Large intestine (tissue), 3 donors: ENCODE results near the gene SPRN. TPM values are rescaled to one million over a fixed set of nuclear protein-coding genes. Genes with fewer than 3 reads are reported as not detected.

ENCODE experiments used
- DNase-seq, 2 donors: peaks; one replicate each; pipeline versions ENCODE4 v3.0.0 to v3.0.0-alpha.2; 2013
- H3K27ac ChIP-seq: one replicate; pipeline ENCODE4 v1.5.1; 2013; ENCODE audit warnings: low read length
- H3K27me3 ChIP-seq: 2 replicates; pipeline ENCODE4 v1.6.1; 2013; ENCODE audit warnings: low read length; ENCODE audit not compliant: control insufficient read depth, insufficient read depth
- H3K36me3 ChIP-seq: 2 replicates; pipeline ENCODE4 v1.6.1; 2013; ENCODE audit warnings: low read length; ENCODE audit not compliant: control insufficient read depth, insufficient read depth
- H3K4me1 ChIP-seq: one replicate; pipeline ENCODE4 v1.6.1; 2013; ENCODE audit warnings: low read length; ENCODE audit not compliant: control insufficient read depth, insufficient read depth
- H3K4me3 ChIP-seq: one replicate; pipeline ENCODE4 v1.5.1; 2013; ENCODE audit warnings: low read length
- H3K9me3 ChIP-seq: one replicate; pipeline ENCODE4 v1.6.1; 2013; ENCODE audit warnings: mild to moderate bottlenecking, low read depth, low read length, moderate library complexity; ENCODE audit not compliant: control insufficient read depth
- whole genome bisulfite sequencing: methylation state at CpG from one replicate; pipeline ENCODE4 v1.1.5; 2013; ENCODE audit warnings: low lambda C conversion rate; ENCODE audit not compliant: insufficient coverage; 5-methylcytosine and 5-hydroxymethylcytosine counted together
- polyA plus RNA-seq: library from polyadenylated mRNA; unstranded; fragments of 120-200 nt; gene quantifications from one replicate; pipeline ENCODE4 v1.2.1, GENCODE V29; 2013

Gene SPRN
- polyA plus RNA-seq, 1 donor = 4.9 TPM

GRCh38 chr10:133464582-133465031 lies 40.2 kb upstream of the SPRN start:
- peaks cover 9% of the 10 kb centered on the region for H3K27me3 ChIP-seq
- H3K27ac ChIP-seq = no peak overlapping the region
- no CpG with 5 or more reads among the region's 12 CpGs for WGBS
- peaks cover 2% of the 10 kb centered on the region for H3K9me3 ChIP-seq
- H3K36me3 ChIP-seq = no peaks in the 10 kb centered on the region
- H3K4me1 ChIP-seq = no peaks in the 10 kb centered on the region
- DNase-seq = no peak
- no peak overlapping the region for H3K4me3 ChIP-seq

DNA sequence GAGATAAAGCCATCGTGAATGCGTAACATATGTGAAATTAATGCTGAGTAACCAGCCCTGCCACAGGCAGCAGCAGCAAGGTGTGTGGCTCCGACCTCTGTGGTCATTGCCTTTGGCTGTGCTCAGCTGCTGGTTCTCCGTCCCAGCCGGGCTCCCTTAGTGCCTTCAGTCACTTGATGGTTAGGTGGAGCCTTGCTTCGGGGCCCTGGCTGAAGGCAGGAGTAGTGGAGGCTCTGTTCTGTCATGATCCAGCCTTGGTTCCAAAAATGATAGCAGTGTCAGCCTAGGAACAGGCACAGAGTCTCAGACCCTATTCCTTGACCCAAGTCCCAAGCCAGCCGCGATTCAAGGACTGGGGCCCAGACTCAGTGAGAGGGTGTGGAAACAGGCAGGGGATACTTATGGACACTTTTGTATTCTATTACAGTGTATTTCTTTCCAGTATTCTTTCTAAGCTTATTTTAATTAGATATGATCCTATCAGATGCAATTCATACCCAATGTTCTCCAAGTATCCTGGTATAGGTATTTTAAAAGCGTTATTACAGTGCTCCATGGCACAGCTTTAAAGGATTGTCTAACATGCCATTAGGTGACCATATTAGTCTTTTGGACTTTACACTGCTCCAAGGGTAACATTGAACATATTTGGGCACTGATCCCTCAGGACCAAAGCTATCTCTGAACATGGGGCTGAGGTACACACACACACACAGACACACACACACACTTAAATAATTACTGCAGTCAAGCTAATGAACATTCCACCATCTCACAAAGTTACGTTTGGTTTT lies 38.3 kb upstream of the SPRN start:
- H3K27me3 ChIP-seq = peaks cover 9% of the 10 kb centered on the region
- H3K4me1 ChIP-seq = no peaks in the 10 kb centered on the region
- DNase-seq = no peak
- H3K27ac ChIP-seq = no peak overlapping the region
- peaks cover 10% of the 10 kb centered on the region for H3K9me3 ChIP-seq
- H3K4me3 ChIP-seq = no peak overlapping the region
- WGBS = no CpG with 5 or more reads among the region's 10 CpGs
- no peaks in the 10 kb centered on the region for H3K36me3 ChIP-seq

DNA sequence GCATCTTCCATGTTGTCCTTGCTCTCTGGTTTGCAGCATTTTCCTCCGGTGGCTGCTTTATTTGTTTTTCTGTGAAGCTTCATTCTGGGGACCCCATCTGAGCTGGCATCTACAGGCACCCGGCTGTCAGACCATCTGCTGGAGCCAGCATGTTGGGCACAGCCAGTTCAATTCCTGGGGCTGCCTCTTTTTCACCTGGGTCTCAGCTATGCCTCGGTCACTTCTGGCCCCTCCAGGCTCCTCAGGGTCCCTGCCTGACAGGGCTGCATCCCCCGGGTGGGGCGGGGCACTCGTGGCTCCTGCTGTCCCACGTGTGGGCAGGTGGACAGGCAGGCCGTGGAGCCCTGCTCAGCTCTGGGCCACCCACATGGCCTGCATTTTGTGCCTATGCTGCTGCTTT lies 37.4 kb upstream of the SPRN start:
- Histone ChIP-seq H3K36me3 (no peaks in the 10 kb centered on the region), H3K4me3 (no peak overlapping the region), H3K4me1 (no peaks in the 10 kb centered on the region), H3K27ac (no peak overlapping the region), H3K9me3 (peaks cover 17% of the 10 kb centered on the region), H3K27me3 (peaks cover 9% of the 10 kb centered on the region)
- DNase-seq = no peak
- no CpG with 5 or more reads among the region's 8 CpGs for WGBS

DNA sequence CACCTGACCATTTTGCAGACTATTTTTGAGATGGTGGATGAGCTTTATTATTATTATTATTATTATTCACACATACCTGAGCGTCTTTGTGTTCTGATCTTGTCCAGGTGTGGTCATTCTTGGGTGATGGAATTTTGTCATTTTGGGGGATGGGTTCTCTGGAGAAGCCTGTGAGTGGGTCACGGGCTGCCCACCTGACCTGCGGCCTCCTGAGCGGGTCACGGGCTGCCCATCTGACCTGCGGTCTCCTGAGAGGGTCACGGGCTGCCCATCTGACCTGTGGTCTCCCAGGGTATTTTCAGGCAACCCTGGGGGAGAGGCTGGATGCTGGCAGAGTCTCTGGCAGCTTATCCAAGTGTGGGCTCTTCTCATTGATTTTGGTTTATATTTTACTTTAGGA lies 36.6 kb upstream of the SPRN start:
- H3K4me3 ChIP-seq = no peak overlapping the region
- WGBS = no CpG with 5 or more reads among the region's 7 CpGs
- H3K27ac ChIP-seq = no peak overlapping the region
- H3K4me1 ChIP-seq = no peaks in the 10 kb centered on the region
- no peaks in the 10 kb centered on the region for H3K36me3 ChIP-seq
- DNase-seq = no peak
- peaks cover 24% of the 10 kb centered on the region for H3K9me3 ChIP-seq
- peaks cover 9% of the 10 kb centered on the region for H3K27me3 ChIP-seq

DNA sequence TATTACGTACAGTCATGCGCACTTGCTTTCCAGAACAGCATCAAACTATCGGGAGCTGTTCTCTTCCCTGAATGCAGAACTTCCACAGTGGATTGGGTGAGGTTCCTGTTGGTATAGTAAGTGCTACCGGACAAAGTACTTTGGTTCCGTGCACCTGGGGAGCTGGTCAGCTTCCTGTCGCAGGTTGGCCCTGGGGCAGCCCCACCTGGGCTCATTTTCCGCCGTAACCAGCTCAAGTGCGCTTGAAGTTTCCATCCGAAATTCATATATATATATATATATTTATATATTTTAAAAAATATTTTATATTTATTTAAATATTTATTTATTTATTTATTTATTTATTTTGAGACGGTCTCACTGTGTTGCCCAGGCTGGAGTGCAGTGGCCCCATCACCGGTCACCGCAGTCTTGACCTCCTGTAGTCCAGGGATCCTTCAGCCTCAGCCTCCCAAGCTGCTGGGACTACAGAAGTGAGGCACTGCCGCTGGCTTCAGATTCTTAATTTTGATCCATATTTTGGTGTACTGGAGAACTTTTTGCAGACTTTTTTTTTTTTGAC lies 35.9 kb upstream of the SPRN start:
- Histone ChIP-seq H3K36me3 (no peaks in the 10 kb centered on the region), H3K27me3 (peaks cover 9% of the 10 kb centered on the region), H3K4me3 (no peak overlapping the region), H3K27ac (no peak overlapping the region), H3K4me1 (no peaks in the 10 kb centered on the region), H3K9me3 (peaks cover 27% of the 10 kb centered on the region)
- no CpG with 5 or more reads among the region's 14 CpGs for WGBS
- DNase-seq = no peak

GRCh38 chr10:133459454-133460207 lies 35.2 kb upstream of the SPRN start:
- no CpG with 5 or more reads among the region's 81 CpGs for WGBS
- peaks cover 27% of the 10 kb centered on the region for H3K9me3 ChIP-seq
- H3K27ac ChIP-seq = no peak overlapping the region
- peaks cover 4% of the 10 kb centered on the region for H3K27me3 ChIP-seq
- no peak overlapping the region for H3K4me3 ChIP-seq
- no peaks in the 10 kb centered on the region for H3K4me1 ChIP-seq
- no peaks in the 10 kb centered on the region for H3K36me3 ChIP-seq
- no peak for DNase-seq

DNA sequence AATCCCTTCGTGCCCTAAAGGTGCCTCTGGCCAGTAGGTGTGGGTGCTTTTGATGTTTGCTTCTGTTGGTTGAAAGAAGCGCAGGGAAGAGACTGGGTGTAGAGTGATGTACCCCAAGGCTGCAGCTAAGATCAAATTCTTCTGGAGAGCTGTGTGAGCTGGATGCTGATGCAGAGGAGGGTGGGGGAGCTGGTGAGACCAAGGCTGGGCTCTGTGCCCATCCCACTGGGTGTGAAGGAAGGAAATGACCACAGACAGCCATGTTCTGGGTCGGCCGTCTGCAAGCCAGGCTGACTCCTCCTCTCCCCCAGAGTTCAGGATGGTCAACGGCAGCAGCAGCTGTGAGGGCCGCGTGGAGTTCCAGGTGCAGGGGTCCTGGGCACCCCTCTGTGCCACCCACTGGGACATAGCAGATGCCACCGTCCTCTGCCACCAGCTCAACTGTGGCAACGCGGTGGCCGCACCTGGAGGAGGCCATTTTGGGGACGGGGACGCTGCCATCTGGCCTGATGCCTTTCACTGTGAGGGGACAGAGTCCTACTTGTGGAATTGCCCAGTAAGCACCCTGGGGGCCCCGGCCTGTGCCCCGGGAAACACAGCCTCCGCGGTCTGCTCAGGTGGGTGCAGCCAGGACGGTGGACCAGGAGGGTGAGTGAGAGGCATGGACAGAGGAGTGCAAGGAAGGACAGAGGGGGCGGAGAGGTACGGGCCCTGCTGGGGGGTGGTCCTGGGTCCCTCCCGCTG lies 34.5 kb upstream of the SPRN start:
- Histone ChIP-seq H3K27me3 (no peaks in the 10 kb centered on the region), H3K4me1 (no peaks in the 10 kb centered on the region), H3K36me3 (no peaks in the 10 kb centered on the region), H3K4me3 (no peak overlapping the region), H3K9me3 (peaks cover 27% of the 10 kb centered on the region), H3K27ac (no peak overlapping the region)
- WGBS = no CpG with 5 or more reads among the region's 21 CpGs
- DNase-seq = no peak

DNA sequence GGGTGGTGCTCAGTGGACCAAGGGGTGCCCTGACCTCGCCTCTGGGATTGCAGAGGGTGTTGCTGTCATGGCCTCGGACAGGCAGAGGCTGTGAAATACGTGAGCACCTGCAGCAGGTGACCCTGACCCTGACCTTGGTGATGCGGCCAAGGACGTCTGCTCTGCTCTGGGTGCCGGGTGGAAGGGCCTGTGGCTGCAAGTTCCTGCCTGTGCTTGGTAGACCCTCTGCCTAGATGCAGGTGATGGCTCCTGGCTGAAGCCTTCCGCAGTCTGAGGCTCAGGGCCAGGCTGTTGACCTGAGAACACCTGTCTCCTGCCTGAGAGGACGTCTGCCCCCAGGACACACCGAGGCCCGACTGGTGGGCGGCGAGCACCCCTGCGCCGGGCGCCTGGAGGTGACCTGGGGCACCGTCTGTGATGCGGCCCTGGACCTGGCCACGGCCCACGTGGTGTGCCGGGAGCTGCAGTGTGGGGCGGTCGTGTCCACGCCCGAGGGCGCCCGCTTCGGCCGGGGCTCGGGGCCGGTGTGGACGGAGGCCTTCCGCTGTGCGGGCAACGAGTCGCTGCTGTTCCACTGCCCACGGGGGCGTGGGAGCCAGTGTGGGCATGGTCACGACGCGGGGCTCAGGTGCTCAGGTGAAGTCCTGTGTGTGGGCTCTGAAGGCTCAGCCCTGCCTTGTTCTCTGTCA lies 33.7 kb upstream of the SPRN start:
- no CpG with 5 or more reads among the region's 40 CpGs for WGBS
- Histone ChIP-seq H3K27me3 (no peaks in the 10 kb centered on the region), H3K27ac (no peak overlapping the region), H3K4me1 (no peaks in the 10 kb centered on the region), H3K4me3 (no peak overlapping the region), H3K9me3 (peaks cover 27% of the 10 kb centered on the region), H3K36me3 (no peaks in the 10 kb centered on the region)
- no peak for DNase-seq

DNA sequence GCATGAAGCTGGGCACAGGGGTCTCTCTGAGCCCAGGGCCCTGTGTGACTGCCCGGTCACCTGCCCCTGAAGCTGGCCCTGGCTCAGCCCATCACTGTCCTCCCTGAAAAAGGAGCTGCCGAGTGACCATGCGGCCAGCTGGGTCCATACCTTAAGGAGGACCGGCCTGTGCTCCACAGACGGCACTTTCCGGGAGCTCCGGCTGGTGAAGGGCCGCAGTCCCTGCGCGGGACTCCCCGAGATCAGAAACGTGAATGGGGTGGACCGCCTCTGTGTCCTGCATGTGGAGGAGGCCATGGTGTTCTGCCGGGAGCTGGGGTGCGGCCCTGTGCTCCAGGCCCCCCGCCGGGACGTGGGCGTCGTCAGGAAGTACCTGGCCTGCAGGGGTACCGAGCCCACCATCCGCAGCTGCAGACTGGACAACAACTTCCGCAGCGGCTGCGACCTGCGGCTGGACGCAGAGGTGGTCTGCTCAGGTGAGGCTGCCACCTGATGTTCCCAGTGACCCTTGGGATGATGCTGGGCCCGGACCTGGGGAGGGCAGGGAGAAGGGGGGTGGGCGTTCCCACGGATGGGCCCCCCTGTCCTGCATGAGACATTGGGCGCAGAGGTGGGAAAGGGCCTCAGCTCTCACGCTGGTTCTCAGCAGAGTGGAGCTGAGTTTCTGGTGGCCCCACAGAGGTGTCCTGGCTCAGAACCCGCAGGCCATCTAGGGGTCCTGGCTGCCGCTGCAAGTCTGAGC lies 32.8 kb upstream of the SPRN start:
- DNase-seq = no peak

More for the DNA sequence above, 32.8 kb upstream of the SPRN start:
- Histone ChIP-seq H3K27ac (no peak overlapping the region), H3K27me3 (no peaks in the 10 kb centered on the region), H3K4me1 (no peaks in the 10 kb centered on the region), H3K36me3 (no peaks in the 10 kb centered on the region), H3K9me3 (peaks cover 27% of the 10 kb centered on the region), H3K4me3 (no peak overlapping the region)
- WGBS = no CpG with 5 or more reads among the region's 34 CpGs
